Ramos (cell line): ENCODE results near the gene APOLD1.
"Not testable (repeated sequence)": the region's sequence is repeated elsewhere in the genome, so short reads cannot be mapped to it uniquely, and the experiment has no call there.

Experiments used
- in situ Hi-C: fragments of 300-500 bp; cut with MboI; formaldehyde crosslinking; loops from one replicate; pipeline ENCODE4 v1.14.3; 2022; ENCODE audit warnings: low sequenced_read_pairs; ENCODE audit not compliant: unreplicated experiment

Gene APOLD1

DNA sequence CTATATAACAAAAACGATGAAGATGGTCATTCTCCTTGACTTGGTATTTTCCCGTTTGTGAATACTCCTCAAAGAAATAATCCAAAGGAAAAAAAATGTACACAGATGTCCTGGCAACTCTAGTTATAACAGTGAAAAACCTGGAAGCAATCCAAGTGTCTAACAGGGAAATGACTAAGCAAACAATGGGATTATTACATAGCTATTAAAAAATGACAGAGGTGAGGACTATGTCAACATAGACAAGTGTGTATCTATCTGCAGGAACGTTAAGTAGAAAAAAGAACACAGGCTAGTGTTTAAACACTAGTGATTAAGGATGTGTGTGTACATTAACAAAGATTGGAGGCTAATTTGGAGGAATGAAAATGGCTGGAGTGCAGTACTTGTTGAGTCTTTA is 5.9 kb upstream of the APOLD1 start:
- in situ Hi-C loops = no loop called here

DNA sequence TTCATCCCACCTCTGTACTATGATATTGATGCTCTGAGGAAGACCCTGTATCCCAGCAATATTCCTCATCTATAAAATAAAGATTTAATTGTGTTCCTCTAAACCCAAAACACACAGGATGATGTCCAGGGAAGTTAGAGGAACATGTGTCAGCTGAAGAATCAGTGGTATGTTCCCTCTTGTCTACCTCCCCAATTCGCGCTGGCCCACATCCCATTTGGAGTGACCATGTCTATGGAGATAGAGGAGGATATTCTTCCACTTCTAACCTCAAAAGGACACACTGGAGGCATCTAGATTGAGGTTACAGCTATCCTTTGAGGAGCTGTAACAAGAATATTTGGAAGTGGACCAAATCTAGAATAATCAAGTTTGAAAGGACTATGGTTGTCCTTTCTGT is 1.3 kb upstream of the APOLD1 start:
- in situ Hi-C loops = no loop called here

DNA sequence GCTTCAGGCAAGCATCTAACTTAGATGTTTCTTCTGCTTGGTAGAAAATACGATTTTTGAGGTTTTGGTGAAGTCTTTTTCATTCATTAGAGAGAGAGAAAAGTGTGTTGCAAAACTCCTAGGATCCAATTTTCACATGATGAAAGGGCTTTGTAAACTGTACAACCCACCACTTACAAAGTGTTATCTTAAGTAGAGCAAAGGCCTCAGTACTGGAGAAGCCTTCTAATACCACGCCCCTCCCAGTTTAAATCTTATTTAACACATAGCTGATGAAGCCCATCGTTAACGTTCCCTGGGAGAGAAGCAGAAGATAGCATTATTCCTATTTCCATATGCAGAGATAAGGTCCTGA is 869 bp downstream of the APOLD1 start:
- in situ Hi-C loops = no loop called here

DNA sequence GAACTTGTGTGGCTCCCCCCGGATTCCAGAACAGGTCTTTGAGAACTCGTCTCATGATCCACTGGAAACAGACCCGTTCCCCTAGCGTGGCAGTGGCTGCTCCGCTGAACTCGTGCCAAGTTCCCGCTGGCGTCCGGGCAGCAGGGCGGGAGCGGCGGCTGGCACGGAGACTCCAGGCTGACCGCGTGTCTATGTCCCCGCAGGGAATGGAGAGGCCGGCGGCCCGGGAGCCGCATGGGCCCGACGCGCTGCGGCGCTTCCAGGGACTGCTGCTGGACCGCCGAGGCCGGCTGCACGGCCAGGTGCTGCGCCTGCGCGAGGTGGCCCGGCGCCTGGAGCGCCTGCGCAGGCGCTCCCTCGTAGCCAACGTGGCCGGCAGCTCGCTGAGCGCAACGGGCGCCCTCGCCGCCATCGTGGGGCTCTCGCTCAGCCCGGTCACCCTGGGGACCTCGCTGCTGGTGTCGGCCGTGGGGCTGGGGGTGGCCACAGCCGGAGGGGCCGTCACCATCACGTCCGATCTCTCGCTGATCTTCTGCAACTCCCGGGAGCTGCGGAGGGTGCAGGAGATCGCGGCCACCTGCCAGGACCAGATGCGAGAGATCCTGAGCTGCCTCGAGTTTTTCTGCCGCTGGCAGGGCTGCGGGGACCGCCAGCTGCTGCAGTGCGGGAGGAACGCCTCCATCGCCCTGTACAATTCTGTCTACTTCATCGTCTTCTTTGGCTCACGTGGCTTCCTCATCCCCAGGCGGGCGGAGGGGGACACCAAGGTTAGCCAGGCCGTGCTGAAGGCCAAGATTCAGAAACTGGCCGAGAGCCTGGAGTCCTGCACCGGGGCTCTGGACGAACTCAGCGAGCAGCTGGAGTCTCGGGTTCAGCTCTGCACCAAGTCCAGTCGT is 1.5 kb downstream of the APOLD1 start:
- in situ Hi-C loops = no loop called here

DNA sequence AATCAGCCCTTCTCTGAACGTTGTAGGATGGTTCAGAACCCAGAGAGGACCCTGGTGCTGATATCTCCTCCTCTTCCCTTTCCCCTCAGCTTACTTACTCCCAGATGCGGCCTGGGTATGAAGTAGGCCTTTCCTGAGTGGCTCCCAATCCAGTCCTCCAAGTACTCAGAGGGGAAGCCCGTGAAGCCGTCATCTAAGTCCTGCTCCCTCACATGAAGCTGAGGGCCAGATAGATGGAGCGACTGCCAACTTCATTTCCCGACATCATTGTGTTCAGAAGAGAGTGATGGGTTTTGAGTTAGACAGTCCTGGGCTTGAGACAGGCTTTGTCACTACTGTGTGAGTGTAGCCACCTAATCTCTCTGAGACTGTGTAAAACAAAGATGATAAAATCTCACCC is 2.7 kb downstream of the APOLD1 start:
- in situ Hi-C loops = no loop called here

DNA sequence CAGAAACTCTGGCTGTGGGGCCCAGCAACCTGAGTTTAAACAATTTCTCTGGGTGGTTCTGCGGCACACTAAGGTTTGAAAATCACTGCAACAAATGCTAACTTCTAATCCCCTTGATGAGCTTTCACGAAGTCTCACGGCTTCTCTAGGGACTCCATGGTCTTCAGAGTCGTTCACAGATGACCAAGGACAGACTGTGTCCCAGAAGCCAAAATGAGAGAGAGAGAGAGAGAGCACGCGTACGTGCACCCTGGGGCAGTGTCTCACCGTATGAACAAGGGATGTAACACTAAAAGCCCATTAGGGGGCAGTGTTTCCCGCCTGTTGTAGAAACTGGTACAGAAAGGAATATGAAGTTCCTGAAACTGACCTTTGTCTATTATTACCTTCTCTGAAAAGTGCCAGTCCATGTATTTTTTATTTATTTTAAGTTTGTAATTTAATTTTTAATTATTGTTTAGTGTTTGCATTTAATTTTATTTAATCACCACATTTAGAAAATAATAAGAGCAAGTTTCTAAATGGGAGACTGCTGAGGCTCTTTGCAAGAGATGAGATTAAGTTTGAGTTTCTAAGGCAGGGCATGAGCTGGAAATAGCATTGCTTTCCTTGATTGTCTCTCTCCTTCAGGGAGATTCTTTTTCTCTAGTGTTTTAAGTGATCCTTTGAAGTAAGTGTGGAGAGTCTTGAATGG is 3.4 kb downstream of the APOLD1 start:
- in situ Hi-C loops = no loop called here

DNA sequence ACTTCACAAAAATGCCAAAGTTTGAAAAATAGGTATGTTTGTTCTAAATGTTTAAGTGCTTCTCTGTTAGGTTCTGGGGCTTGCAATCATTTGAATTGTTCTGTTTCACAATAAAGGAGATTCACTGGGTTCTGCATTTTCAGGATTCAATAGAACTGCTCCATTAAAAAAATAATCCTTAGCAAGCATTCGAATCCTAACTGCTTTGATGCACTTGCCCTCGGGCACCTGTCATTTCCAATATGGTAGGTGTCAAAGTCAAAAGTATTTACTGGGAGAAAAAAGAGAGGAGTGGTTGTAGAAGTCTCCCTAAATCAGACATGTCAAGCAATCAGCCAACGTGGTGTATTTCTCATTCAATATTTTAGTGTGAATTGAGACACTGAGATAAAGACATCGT is 5.5 kb downstream of the APOLD1 start:
- in situ Hi-C loops = no loop called here

DNA sequence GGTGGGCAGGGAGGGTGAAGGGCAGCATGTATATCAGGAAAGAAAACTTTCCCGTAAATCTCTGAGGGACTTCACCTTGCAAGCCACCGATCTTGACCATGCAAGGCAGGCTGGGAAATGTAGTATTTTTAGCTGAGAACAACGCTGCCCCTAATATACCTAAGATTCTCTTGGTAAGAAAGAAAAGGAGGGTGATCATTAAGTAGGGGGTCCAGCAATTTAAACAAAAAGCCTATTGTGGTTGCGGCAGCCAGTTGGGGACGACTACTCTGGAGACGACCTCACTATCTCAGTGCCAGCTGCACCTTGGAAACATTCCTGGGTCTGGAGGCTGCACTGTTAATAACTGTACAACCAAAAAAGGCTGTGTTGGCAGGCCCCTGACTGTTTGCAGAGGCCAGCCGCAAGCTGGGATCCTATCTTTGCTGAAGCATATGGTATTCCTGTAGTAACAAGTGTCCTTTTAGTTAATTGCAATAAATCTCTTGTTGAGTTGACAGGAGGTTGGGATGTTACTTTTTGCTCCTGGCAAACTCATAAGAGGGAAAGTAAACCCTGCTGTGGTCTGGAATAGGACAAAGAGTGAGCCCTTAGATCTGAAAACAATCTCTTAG is 6.4 kb downstream of the APOLD1 start:
- in situ Hi-C loops = no loop called here

DNA sequence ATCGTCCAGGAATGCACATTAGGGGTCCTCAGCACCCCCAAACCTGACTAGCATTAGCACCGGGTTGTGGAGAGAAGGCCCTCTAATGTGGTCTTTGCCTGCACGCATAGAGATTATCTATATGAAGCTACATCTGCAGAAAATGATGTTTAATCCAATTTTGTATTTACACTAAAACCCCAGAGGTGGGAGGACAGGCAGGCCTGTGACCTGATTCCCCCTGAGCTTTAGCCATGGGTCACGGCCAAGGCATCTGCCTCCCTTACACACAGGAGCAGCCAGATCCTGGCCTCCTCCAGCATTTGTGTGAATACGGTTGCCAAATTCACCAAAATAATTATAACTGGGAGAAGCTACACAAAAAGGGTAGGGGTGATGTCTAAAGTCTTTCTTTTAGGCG is 7.0 kb downstream of the APOLD1 start:
- in situ Hi-C loops = no loop called here

DNA sequence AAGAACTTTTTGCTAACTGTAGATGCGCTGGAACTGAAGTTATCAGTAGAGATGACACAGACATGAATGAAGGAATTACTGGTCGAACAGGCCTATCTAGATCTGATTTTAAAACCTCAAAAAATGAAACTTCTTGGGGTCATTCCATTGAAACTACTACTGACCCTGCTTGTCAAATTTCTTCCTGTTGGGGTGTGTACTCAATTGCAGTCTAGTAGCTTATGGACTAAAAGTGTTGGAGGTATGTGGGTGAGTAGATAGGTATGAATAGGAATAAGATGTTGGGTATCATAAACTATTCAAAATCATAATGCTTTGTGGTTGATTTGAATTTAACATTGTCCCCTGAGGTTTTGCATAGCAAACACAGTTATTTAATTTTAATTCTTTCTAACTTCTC is 9.2 kb downstream of the APOLD1 start:
- in situ Hi-C loops = no loop called here

DNA sequence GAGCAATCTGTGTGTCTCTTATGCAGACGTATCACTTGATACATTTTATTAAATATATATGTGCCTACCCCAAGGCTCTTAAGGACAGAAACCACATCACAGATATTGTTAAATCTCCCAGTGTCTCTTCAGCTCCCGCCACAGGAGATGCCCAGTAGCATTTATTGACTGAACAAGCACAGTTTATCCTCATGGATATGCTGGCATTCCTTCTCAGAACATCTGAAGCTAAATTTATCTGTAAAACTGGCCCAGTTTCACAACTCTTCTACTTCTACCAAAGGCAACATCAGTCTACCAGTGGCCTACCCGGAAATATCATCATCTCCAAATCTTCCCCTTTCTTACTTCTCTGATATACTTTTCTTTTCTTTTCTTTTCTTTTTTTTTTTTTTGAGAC is 10.7 kb downstream of the APOLD1 start:
- in situ Hi-C loops = no loop called here

DNA sequence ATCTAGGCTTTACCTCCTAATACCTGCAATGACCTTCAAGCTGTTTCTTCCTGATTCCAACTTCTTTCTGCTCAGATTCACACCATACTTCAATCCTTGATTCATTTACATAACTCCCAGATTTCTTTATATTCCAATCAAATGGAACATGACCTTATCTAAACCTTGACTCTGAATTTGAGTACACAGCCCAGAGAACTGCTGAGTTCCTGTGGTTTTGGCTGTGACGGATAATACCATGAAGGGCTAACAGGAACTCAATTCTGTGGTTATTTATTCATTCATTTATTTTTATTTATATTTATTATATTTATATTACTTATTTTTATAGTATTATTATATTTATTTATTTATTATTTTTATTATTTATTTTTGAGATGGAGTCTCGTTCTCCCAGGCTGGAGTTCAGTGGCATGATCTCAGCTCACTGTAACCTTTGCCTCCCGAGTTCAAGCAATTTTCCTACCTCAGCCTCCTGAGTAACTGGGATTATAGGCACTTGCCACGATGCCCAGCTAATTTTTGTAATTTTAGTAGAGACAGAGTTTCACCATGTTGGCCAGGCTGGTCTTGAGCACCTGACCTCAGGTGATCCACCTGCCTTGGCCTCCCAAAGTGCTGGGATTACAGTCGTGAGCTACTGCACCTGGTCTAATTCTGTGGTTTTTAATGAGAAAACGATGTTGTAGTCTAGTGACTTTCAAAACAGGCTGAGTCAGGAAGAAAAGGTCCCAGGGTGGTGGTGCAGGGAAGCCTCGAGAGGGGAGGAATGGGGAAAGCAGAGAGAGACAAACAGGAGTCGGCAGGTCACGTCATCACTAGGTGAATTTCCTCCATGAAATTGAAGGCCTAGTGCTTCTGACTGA is 11.7 kb downstream of the APOLD1 start:
- in situ Hi-C loops = no loop called here

DNA sequence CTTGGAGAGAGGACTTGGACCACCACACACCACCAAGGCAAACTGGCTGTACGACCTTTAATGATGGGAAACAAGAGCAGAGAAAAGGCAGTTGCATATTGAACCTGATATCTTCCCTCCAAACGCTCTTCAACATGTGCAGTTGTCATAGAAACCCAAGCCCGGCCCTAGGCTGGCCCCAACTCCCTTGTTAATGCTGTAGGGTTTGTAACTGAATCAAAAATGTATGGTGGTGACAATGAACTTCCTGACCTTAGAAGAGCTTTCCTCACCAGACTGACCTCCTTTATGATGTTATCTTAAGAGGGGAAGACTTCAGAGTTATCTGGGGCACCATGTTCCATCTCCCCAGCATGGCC is 12.3 kb downstream of the APOLD1 start:
- in situ Hi-C loops = no loop called here

DNA sequence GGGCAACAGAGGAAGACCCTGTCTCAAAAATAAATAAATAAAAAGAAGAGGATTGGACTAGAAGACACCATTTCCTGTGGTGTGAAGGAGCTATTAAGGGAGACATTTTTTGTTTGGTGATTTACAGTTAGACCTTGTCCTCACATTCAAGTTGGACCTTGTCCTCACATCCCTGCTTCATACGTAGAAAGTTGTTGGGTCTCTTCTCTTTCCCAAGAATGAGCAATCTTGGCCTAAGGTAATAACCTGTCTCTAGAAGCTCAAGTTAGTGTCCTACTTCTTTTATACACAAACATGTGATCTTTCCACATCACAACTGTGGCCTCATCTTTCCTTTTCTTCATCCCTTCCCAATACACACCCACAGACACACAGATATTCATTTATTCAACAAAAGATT is 13.0 kb downstream of the APOLD1 start:
- in situ Hi-C loops = no loop called here

DNA sequence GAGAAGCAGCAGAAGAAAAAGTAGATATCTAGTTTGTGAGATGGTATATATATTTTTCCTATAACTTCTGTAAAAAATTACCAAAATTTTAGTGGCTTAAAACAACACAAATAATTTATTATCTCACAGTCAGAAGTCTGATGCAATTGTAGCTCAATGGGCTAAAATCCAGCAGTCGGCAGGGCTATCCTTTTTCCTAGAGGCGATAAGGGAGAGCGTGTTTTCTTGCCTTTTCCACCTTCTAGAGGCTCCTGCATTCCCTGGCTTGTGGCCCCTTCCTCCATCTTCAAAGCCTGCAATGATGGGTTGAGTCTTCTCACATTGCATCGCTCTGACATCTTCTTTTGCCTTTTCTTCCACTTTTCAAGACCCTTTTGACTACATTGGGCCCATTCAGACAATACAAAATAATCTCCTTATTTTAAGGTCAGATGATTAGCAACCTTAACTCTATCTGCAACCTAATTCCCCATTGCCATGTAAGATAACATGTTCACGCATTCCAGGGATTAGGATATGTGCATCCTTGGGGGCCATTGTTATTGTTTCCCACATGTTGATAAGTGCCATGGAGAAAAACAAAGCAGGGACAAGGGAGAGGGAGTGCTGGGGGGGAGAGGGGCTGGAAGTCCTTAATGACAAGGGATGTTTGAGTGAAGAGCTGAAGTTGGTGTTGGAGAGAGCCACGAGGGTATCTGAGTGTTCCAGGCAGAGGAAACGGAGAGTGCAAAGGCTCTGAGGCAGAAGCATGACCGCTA is 13.9 kb downstream of the APOLD1 start:
- in situ Hi-C loops = no loop called here

DNA sequence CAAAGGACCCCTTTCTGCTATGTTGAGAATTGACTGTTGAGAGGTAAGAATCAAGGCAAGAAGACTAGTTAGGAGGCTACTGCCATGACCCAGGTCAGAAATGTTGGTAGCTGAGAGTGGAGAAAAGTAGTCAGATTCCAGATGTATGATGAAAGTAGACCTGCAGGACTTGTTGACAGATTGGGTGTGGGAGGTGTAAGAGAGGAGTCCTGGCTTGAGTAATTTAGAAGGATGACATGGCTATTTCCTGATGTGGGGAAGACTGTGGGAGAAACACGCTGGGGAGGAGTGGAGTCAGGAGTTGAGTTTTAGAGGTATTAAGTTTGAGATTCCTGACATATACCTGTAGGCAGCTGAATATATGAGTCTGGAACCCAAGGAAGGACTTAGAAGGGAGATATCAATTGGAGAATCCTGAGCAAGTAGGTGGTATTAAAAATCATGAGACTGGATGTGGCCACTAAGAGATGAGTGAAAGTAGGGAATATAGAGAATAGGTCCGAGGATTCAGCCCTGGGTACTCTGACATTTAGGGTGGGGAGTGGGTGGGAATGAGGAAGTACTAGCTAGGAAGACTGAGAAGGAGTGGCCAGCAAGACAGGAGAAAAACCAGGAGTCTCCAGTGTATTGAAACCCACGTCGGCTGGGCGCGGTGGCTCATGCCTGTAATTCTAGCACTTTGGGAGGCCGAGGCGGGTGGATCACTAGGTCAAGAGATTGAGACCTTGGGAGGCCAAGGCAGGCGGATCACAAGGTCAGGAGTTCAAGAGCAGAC is 15.1 kb downstream of the APOLD1 start:
- in situ Hi-C loops = no loop called here

DNA sequence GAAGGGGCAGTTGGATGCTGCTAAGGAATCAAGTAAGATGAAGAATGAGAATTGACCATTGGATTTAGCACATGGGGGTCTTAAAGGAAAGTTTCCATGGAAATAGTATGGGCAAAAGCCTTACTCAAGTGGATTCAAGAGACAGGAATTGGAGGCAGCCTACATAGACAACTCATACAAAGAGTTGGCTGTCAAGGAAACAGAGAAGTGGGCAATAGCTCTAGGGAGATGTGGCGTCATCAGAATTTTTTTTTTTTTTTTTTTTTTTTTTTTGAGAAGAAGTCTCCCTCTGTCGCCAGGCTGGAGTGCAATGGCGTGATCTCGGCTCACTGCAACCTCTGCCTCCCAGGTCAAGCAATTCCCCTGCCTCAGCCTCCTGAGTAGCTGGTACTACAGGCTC is 16.2 kb downstream of the APOLD1 start:
- in situ Hi-C loops = not testable (repeated sequence)

DNA sequence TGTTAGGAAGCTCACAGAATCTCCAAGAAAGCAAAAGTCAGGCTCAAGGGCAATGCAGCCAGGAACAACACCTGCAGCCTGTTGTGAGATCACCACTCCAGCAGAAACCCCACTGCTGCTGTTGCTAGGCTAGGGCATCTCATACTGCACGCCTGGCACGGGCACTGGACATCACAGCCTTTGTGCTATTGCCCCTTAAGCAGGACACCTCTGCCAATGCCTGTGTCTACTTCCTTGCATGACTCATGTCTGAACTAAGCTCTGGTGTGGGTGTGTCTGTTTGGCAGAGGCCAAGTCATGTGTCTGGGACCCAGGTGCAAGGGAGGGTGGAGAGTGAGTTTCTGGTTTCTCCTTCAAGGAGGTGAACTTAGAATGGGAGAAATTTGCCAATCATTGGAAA is 17.7 kb downstream of the APOLD1 start:
- in situ Hi-C loops = no loop called here

DNA sequence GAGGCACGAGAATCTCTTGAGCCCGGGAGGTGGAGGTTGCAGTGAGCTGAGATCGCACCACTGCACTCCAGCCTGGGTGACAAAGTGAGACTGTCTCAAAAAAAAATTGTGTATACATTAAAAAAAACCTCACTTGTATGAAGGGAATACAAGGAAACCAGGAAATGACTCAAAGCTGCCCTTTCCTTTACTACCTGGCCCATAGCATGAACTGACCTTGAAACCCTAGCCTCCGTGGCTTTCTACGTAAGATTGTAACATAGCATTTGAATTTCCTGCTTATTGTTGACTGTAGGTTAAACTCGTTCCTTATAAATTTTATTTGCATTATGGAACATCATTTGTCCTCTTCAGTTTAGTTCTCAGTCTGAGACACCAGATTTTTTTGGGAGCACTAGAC is 18.6 kb downstream of the APOLD1 start:
- in situ Hi-C loops = no loop called here
